Measurements from ENCODE around the gene SLC22A23. TPM values are rescaled to one million over a fixed set of nuclear protein-coding genes. Genes with fewer than 3 reads are reported as not detected.

Gene SLC22A23
- total and polyA plus RNA-seq, 2 experiments from 2014 or later = 6.1 to 38.3 TPM

DNA sequence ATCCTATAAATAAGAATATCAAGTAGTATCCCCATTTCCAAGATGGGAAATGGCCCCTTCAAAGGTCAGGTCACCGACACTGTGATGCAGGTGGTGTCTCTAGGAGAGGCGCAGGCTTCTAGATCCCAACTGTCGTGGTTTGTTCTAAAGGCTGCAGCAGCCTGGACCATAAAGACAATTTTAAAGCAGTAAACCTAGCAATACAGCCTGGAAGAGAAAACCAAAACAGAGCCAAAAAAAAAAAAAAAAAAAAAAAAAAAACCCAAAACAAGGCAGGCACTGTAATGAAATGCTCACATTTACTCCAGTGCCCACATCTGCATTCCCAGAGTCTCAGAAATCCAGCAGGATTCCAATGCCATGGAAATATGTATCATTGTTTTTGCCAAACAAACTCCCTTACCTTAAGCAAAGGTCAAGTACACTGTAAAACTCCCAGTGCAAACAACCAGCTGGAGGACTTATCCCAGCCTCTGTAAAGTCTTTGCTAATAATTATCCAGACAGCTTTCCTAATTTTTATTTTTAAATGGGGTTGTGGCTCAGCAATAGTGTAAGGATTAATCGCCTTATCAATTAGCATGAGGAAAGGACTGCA is 99.9 kb downstream of the SLC22A23 start (continued):
- TF ChIP-seq, protein P1, sequence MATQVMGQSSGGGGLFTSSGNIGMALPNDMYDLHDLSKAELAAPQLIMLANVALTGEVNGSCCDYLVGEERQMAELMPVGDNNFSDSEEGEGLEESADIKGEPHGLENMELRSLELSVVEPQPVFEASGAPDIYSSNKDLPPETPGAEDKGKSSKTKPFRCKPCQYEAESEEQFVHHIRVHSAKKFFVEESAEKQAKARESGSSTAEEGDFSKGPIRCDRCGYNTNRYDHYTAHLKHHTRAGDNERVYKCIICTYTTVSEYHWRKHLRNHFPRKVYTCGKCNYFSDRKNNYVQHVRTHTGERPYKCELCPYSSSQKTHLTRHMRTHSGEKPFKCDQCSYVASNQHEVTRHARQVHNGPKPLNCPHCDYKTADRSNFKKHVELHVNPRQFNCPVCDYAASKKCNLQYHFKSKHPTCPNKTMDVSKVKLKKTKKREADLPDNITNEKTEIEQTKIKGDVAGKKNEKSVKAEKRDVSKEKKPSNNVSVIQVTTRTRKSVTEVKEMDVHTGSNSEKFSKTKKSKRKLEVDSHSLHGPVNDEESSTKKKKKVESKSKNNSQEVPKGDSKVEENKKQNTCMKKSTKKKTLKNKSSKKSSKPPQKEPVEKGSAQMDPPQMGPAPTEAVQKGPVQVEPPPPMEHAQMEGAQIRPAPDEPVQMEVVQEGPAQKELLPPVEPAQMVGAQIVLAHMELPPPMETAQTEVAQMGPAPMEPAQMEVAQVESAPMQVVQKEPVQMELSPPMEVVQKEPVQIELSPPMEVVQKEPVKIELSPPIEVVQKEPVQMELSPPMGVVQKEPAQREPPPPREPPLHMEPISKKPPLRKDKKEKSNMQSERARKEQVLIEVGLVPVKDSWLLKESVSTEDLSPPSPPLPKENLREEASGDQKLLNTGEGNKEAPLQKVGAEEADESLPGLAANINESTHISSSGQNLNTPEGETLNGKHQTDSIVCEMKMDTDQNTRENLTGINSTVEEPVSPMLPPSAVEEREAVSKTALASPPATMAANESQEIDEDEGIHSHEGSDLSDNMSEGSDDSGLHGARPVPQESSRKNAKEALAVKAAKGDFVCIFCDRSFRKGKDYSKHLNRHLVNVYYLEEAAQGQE (IDR thresholded peaks at IDR 0.05; ENCODE audit: unreplicated experiment) = no peak
- TF ChIP-seq, protein P2, sequence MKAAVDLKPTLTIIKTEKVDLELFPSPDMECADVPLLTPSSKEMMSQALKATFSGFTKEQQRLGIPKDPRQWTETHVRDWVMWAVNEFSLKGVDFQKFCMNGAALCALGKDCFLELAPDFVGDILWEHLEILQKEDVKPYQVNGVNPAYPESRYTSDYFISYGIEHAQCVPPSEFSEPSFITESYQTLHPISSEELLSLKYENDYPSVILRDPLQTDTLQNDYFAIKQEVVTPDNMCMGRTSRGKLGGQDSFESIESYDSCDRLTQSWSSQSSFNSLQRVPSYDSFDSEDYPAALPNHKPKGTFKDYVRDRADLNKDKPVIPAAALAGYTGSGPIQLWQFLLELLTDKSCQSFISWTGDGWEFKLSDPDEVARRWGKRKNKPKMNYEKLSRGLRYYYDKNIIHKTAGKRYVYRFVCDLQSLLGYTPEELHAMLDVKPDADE (IDR thresholded peaks at IDR 0.05) = no peak

DNA sequence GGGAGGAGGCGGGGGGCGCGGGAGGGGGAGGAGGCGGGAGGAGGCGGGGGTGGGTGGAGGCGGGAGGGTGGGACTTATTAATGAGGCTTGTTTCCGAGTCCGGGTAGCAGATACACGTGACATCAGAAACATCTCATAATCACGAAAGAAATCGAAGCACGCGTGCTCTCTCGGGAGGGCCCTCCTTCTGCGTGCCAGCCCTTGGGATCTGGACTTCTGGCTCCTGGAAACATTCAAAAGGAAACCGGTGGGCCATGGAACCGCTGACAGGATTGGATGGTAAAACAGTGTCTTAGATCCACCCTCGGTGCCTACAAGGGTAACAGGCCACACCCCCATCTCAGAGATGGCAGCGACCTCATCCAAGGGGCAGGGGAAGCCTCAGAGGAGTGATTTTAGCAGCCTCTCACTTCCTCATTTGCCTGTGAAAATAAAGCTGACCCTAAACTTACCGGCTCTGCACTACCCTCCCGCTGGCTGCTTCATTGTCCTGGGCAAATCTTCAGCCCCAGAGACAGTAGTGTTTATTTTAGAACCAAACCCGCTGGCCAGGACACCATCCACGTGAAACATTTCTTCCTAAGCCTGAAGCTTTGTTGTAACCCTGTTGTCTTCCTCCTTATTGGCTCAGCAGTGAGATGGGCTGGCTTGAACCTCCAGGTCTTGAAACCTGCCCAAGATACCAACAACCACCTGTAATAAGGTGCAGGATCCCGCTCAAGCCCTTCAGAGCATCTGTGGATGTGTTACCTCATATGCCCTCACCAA is 100.6 kb downstream of the SLC22A23 start:
- TF ChIP-seq EZH2 (IDR thresholded peaks at IDR 0.05; ENCODE audit: low read depth, unreplicated experiment) (no peak), JUNB (IDR thresholded peaks at IDR 0.05; ENCODE audit: unreplicated experiment) (no peak)
- TF ChIP-seq, protein P3, sequence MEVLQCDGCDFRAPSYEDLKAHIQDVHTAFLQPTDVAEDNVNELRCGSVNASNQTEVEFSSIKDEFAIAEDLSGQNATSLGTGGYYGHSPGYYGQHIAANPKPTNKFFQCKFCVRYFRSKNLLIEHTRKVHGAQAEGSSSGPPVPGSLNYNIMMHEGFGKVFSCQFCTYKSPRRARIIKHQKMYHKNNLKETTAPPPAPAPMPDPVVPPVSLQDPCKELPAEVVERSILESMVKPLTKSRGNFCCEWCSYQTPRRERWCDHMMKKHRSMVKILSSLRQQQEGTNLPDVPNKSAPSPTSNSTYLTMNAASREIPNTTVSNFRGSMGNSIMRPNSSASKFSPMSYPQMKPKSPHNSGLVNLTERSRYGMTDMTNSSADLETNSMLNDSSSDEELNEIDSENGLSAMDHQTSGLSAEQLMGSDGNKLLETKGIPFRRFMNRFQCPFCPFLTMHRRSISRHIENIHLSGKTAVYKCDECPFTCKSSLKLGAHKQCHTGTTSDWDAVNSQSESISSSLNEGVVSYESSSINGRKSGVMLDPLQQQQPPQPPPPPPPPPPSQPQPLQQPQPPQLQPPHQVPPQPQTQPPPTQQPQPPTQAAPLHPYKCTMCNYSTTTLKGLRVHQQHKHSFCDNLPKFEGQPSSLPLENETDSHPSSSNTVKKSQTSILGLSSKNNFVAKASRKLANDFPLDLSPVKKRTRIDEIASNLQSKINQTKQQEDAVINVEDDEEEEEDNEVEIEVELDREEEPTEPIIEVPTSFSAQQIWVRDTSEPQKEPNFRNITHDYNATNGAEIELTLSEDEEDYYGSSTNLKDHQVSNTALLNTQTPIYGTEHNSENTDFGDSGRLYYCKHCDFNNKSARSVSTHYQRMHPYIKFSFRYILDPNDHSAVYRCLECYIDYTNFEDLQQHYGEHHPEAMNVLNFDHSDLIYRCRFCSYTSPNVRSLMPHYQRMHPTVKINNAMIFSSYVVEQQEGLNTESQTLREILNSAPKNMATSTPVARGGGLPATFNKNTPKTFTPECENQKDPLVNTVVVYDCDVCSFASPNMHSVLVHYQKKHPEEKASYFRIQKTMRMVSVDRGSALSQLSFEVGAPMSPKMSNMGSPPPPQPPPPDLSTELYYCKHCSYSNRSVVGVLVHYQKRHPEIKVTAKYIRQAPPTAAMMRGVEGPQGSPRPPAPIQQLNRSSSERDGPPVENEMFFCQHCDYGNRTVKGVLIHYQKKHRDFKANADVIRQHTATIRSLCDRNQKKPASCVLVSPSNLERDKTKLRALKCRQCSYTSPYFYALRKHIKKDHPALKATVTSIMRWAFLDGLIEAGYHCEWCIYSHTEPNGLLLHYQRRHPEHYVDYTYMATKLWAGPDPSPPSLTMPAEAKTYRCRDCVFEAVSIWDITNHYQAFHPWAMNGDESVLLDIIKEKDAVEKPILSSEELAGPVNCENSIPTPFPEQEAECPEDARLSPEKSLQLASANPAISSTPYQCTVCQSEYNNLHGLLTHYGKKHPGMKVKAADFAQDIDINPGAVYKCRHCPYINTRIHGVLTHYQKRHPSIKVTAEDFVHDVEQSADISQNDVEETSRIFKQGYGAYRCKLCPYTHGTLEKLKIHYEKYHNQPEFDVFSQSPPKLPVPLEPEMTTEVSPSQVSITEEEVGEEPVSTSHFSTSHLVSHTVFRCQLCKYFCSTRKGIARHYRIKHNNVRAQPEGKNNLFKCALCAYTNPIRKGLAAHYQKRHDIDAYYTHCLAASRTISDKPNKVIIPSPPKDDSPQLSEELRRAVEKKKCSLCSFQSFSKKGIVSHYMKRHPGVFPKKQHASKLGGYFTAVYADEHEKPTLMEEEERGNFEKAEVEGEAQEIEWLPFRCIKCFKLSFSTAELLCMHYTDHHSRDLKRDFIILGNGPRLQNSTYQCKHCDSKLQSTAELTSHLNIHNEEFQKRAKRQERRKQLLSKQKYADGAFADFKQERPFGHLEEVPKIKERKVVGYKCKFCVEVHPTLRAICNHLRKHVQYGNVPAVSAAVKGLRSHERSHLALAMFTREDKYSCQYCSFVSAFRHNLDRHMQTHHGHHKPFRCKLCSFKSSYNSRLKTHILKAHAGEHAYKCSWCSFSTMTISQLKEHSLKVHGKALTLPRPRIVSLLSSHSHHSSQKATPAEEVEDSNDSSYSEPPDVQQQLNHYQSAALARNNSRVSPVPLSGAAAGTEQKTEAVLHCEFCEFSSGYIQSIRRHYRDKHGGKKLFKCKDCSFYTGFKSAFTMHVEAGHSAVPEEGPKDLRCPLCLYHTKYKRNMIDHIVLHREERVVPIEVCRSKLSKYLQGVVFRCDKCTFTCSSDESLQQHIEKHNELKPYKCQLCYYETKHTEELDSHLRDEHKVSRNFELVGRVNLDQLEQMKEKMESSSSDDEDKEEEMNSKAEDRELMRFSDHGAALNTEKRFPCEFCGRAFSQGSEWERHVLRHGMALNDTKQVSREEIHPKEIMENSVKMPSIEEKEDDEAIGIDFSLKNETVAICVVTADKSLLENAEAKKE (CRISPR knock-in tag; IDR thresholded peaks at IDR 0.05) = 0 out of 2 replicates have a peak, but pooled peaks have one; percentile 11
- TF ChIP-seq, protein P2 (IDR thresholded peaks at IDR 0.05) = no peak
- H3K27me3 ChIP-seq (ENCODE audit: insufficient read depth) = no peaks in the 10 kb centered on the region
- peaks cover 75% of the 10 kb centered on the region for H3K4me1 Mint-ChIP-seq
- peak overlapping the region; percentile 78 for H3K27ac Mint-ChIP-seq
- H3K79me2 ChIP-seq (replicated peaks; ENCODE audit: insufficient read depth) = peaks cover 30% of the 10 kb centered on the region
- peaks cover 19% of the 10 kb centered on the region; the same call in 1 of the 2 replicates for H3F3A ChIP-seq (replicated peaks; ENCODE audit: low read depth)
- peaks cover 34% of the 10 kb centered on the region for H3K4me1 ChIP-seq (ENCODE audit: insufficient read depth)
- H3K4me2 ChIP-seq = peak overlapping the region; percentile 31
- peaks cover 10% of the 10 kb centered on the region for H3K36me3 Mint-ChIP-seq (ENCODE audit: low read depth)
- ATAC-seq (peak; percentile 85), DNase-seq (ENCODE audit: low spot score) (peak; percentile 91)
- 0 out of 2 replicates have a peak, but pooled peaks cover 4% of the 10 kb centered on the region for H4K20me1 ChIP-seq (replicated peaks; ENCODE audit: insufficient read depth)
- H3K27me3 Mint-ChIP-seq (ENCODE audit: insufficient read depth, low read depth, poor library complexity) = peaks cover 22% of the 10 kb centered on the region
- H3K9me2 ChIP-seq (ENCODE audit: insufficient read depth) = no peaks in the 10 kb centered on the region
- H3K9me3 Mint-ChIP-seq = peaks cover 3% of the 10 kb centered on the region; the same call in 1 of the 3 replicates
- no peaks in the 10 kb centered on the region for H3K36me3 ChIP-seq (ENCODE audit: insufficient read depth)
- H3K27ac ChIP-seq (ENCODE audit: low read depth) = peak overlapping the region; percentile 92
- H3K4me3 Mint-ChIP-seq = peak overlapping the region; percentile 59
- peak overlapping the region; percentile 18; the same call in 1 of the 2 replicates for H3K4me3 ChIP-seq
- H2AFZ ChIP-seq = no peak overlapping the region
